Esophagus squamous epithelium (tissue), 5 donors: ENCODE results near the gene BAIAP2L2. TPM values are rescaled to one million over a fixed set of nuclear protein-coding genes. Genes with fewer than 3 reads are reported as not detected.

Experiments used
- DNase-seq: peaks from one replicate; lab custom pipeline; 2025; lab: John Stamatoyannopoulos, UW
- H3K27ac ChIP-seq, 4 donors: fragments of 200-600 bp; sonication (generic); one replicate each; pipeline ENCODE4 v1.5.1; 2016 to 2019; ENCODE audit warnings: mild to moderate bottlenecking in 1 of 4
- H3K27me3 ChIP-seq, 4 donors: fragments of 200-600 bp; sonication (generic); 1 replicate in 3 of 4; 2 replicates in 1 of 4; pipeline versions ENCODE4 v1.5.1 to v1.6.0; 2017 to 2021; ENCODE audit warnings: antibody characterized with exemption in 1 of 4
- H3K36me3 ChIP-seq, 3 donors: fragments of 200-600 bp; sonication (generic); one replicate each; pipeline ENCODE4 v1.5.1; 2016 to 2019
- H3K4me1 ChIP-seq, 3 donors: fragments of 200-600 bp; sonication (generic); one replicate each; pipeline ENCODE4 v1.5.1; 2017 to 2019
- H3K4me3 ChIP-seq, 4 donors: fragments of 200-600 bp; sonication (generic); 1 replicate in 3 of 4; 2 replicates in 1 of 4; pipeline ENCODE4 v1.5.1; 2016 to 2019; ENCODE audit warnings: mild to moderate bottlenecking in 2 of 4, moderate library complexity in 1 of 4
- H3K9me3 ChIP-seq, 3 donors: fragments of 200-600 bp; sonication (generic); one replicate each; pipeline ENCODE4 v1.5.1; 2016 to 2019
- CTCF ChIP-seq, 6 experiments: fragments of 450-650 bp in 4 of 6; fragments of 200-600 bp in 2 of 6; sonication (generic) in 2 of 6; IDR thresholded peaks; one replicate each; pipeline ENCODE4 v1.5.1; 2016 to 2019; ENCODE audit warnings: antibody characterized with exemption in 6 of 6, mild to moderate bottlenecking in 4 of 6, moderate library complexity in 4 of 6
- POLR2A ChIP-seq, 4 donors: fragments of 450-650 bp; IDR thresholded peaks; one replicate each; pipeline ENCODE4 v1.6.1; 2017; ENCODE audit warnings: antibody characterized with exemption in 4 of 4, mild to moderate bottlenecking in 4 of 4, moderate library complexity in 3 of 4
- WGBS, 2 donors: methylation state at CpG; one replicate each; pipeline ENCODE4 v1.1.5; 2018; 5-methylcytosine and 5-hydroxymethylcytosine counted together
- intact Hi-C: fragments of 100-400 bp; cut with DNase I; formaldehyde crosslinking; loops from one replicate; pipeline ENCODE4 v1.15.0; 2022
- total RNA-seq, 4 donors: library from RNA; depleted of rRNA; stranded (reverse); fragments of >200 nt; gene quantifications; one replicate each; pipeline ENCODE4 v1.1.0, GENCODE V29; 2016
- donor health status: DM: yes; HTN: yes; CAD: no.

Gene BAIAP2L2
- total RNA-seq, 4 donors from 2014 or later = 0.26 to 4.8 (median 2.8) TPM

GRCh38 chr22:38077595-38077994 is 32.9 kb downstream of the BAIAP2L2 start:
- Histone ChIP-seq H3K4me3 (no peak overlapping the region), H3K36me3 (peaks cover 15 to 40% (median 17%) of the 10 kb centered on the region in 3 donors), H3K27ac (no peak overlapping the region), H3K9me3 (no peaks in the 10 kb centered on the region), H3K27me3 (peaks cover 0 to 29% (median 10%) of the 10 kb centered on the region in 4 donors), H3K4me1 (peaks cover 16 to 23% (median 20%) of the 10 kb centered on the region in 3 donors)
- TF ChIP-seq POLR2A (IDR thresholded peaks at IDR 0.05) (no peak), CTCF (IDR thresholded peaks at IDR 0.05) (no peak)
- intact Hi-C loops = no loop called here
- no peak for DNase-seq
- WGBS, 2 donors = 73 to 80% methylated on average over 3 to 4 of the region's 14 CpGs

- Histone ChIP-seq H3K36me3 (peaks cover 17 to 45% (median 17%) of the 10 kb centered on the region in 3 donors), H3K9me3 (no peaks in the 10 kb centered on the region), H3K27ac (no peak overlapping the region), H3K4me1 (peaks cover 13 to 18% (median 16%) of the 10 kb centered on the region in 3 donors), H3K27me3 (peaks cover 0 to 24% (median 5%) of the 10 kb centered on the region in 4 donors), H3K4me3 (no peak overlapping the region)
- TF ChIP-seq POLR2A (IDR thresholded peaks at IDR 0.05) = no peak
- no peak for TF ChIP-seq CTCF (IDR thresholded peaks at IDR 0.05)
- 67 to 84% methylated on average over 8 to 12 of the region's 12 CpGs for WGBS, 2 donors
- DNase-seq = no peak
- intact Hi-C loops = no loop called here
Observed at GRCh38 chr22:38077096-38077495, 33.4 kb downstream of the BAIAP2L2 start.

GRCh38 chr22:38075961-38076360 is 34.5 kb downstream of the BAIAP2L2 start:
- no peak for TF ChIP-seq CTCF (IDR thresholded peaks at IDR 0.05)
- no peak for TF ChIP-seq POLR2A (IDR thresholded peaks at IDR 0.05)
- 90 to 96% methylated on average over 5 to 6 of the region's 13 CpGs for WGBS, 2 donors
- no peak for DNase-seq
- Histone ChIP-seq H3K4me1 (peaks cover 4 to 6% (median 5%) of the 10 kb centered on the region in 3 donors), H3K27me3 (peaks cover 0 to 12% (median 0%) of the 10 kb centered on the region in 4 donors), H3K4me3 (no peak overlapping the region), H3K9me3 (no peaks in the 10 kb centered on the region), H3K27ac (no peak overlapping the region), H3K36me3 (peaks cover 17 to 56% (median 17%) of the 10 kb centered on the region in 3 donors)
- intact Hi-C loops = no loop called here

GRCh38 chr22:38075105-38075825 is 35.2 kb downstream of the BAIAP2L2 start:
- Histone ChIP-seq H3K4me3 (no peak overlapping the region), H3K4me1 (peaks cover 0 to 2% (median 2%) of the 10 kb centered on the region in 3 donors), H3K27me3 (peaks cover 0 to 5% (median 0%) of the 10 kb centered on the region in 4 donors), H3K9me3 (no peaks in the 10 kb centered on the region), H3K36me3 (peaks cover 17 to 63% (median 17%) of the 10 kb centered on the region in 3 donors), H3K27ac (no peak overlapping the region)
- TF ChIP-seq CTCF (IDR thresholded peaks at IDR 0.05) = no peak
- TF ChIP-seq POLR2A (IDR thresholded peaks at IDR 0.05) = no peak
- 83 to 92% methylated on average over 17 to 18 of the region's 32 CpGs for WGBS, 2 donors
- no peak for DNase-seq
- intact Hi-C loops = no loop called here
